ENCODE measurements around the gene TMEM184A. TPM values are rescaled to one million over a fixed set of nuclear protein-coding genes. Genes with fewer than 3 reads are reported as not detected.

TMEM184A gene
- not detected for total RNA-seq

GRCh38 chr7:1555813-1556543 lies at the start of gene TMEM184A:
TMEM184A (minus strand) TSS chr7:1556205; CDS start chr7:1555484, 721 bp downstream.
- TF ChIP-seq CTCF (IDR thresholded peaks at IDR 0.05), result no peak
- Histone ChIP-seq H3K4me1 (peaks cover 0 to 10% of the 10 kb centered on the region in 2 donors), H3K4me3 (no peak within 1 kb of the TSS), H3K36me3 (no peaks in the 10 kb centered on the region), H3K9me3 (no peaks in the 10 kb centered on the region), H3K27ac (no peak within 1 kb of the TSS), H3K27me3 (no peaks in the 10 kb centered on the region)
- intact Hi-C loops (cut with DNase I), result no loop called here
- DNase-seq (ENCODE audit: low spot score in 2 of 2), result no peak

DNA sequence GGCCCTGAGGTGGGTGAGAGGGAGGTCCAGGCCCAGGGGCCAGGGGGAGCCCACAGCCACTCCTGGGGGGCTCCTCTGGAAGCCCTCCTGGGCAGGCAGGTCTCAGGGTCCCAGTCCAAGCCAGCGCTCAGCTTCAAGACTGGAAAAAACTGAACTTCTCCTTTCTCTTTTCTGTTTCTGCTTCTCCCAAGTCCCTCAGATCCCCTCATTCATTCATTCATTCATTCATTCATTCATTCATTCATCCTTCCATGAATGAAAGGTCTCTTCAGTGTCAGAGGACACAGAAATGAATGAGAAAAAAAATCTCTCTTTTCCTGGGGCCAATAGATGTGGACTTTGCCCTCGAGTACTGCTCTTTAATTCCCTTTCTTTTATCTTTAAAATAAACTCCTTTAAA lies 48.4 kb upstream of the TMEM184A start:
- no peaks in the 10 kb centered on the region for H3K4me1 ChIP-seq
- H3K27ac ChIP-seq, result no peak overlapping the region
- intact Hi-C loops (cut with DNase I), result no loop called here
- DNase-seq (ENCODE audit: low spot score in 2 of 2), result no peak
- H3K36me3 ChIP-seq, result no peaks in the 10 kb centered on the region
- no peaks in the 10 kb centered on the region for H3K9me3 ChIP-seq
- H3K4me3 ChIP-seq, result no peak overlapping the region
- TF ChIP-seq CTCF (IDR thresholded peaks at IDR 0.05), result no peak
- no peaks in the 10 kb centered on the region for H3K27me3 ChIP-seq

DNA sequence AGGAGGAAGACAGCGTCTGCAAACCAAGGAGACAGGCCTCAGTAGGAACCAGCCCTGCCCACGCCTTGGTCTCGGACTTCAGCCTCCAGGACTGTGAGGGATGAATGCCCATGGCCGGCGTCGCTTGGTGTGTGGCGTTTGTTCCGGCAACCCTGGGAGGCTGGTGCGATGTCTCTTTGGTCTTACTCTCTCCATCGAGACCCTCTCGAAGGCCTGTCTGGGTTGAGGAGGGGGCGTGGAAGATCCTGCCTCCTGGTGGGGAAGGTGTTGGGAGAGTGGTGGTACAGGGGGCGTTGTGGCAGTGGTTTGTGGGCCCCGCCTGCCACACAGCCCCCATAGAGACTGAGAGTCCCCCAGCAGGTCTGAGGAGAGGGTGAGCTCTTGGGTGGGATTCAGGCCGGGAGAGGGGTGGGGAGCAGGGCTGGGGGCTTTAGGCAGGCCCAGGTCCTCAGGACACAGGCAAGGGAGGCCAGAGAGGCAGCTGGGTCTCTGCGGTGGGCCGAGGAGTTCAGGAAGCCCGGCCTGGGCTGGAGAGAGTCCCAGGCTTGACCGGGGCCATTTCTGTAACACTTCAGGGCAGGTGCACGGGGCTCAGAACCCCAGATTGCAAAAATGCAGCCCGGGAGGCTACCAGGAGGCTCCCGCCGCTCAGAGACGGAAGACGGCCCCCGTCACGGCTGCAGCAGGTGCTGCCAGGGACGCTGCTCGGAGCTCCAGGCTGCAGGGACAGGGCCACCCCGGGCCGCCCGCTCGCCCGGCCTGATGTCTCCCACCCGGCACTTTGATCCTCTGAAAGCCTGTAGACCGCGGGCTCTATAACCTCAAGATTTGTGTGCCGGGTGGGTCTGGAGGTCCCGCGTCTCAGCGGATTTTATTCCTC lies 47.6 kb upstream of the TMEM184A start:
- Histone ChIP-seq H3K27ac (no peak overlapping the region), H3K4me1 (no peaks in the 10 kb centered on the region), H3K9me3 (no peaks in the 10 kb centered on the region), H3K27me3 (no peaks in the 10 kb centered on the region), H3K4me3 (no peak overlapping the region), H3K36me3 (no peaks in the 10 kb centered on the region)
- intact Hi-C loops (cut with DNase I), result no loop called here
- TF ChIP-seq CTCF (IDR thresholded peaks at IDR 0.05), result no peak
- DNase-seq (ENCODE audit: low spot score in 2 of 2), result no peak

- H3K9me3 ChIP-seq, result no peaks in the 10 kb centered on the region
- H3K27me3 ChIP-seq, result no peaks in the 10 kb centered on the region
- no peak for DNase-seq (ENCODE audit: low spot score in 2 of 2)
- no peak overlapping the region for H3K27ac ChIP-seq
- TF ChIP-seq CTCF (IDR thresholded peaks at IDR 0.05), result no peak
- no peaks in the 10 kb centered on the region for H3K4me1 ChIP-seq
- intact Hi-C loops (cut with DNase I), result no loop called here
- no peak overlapping the region for H3K4me3 ChIP-seq
- H3K36me3 ChIP-seq, result no peaks in the 10 kb centered on the region
Observed at GRCh38 chr7:1602386-1602785, 46.4 kb upstream of the TMEM184A start.

- no peak overlapping the region for H3K27ac ChIP-seq
- no peaks in the 10 kb centered on the region for H3K36me3 ChIP-seq
- no peaks in the 10 kb centered on the region for H3K9me3 ChIP-seq
- no peaks in the 10 kb centered on the region for H3K27me3 ChIP-seq
- H3K4me3 ChIP-seq, result no peak overlapping the region
- TF ChIP-seq CTCF (IDR thresholded peaks at IDR 0.05), result no peak
- no peak for DNase-seq (ENCODE audit: low spot score in 2 of 2)
- H3K4me1 ChIP-seq, result no peaks in the 10 kb centered on the region
- intact Hi-C loops (cut with DNase I), result no loop called here
Observed at GRCh38 chr7:1601956-1602355, 46.0 kb upstream of the TMEM184A start.
